HEK293T (cell line): Measurements from ENCODE around the gene SPATS2L.

Experiments used
- CTBP1 ChIP-seq: fragments of 450-650 bp; IDR thresholded peaks from 2 replicates; pipeline ENCODE4 v1.6.1; 2016; ENCODE audit warnings: borderline replicate concordance
- HDGF ChIP-seq: fragments of 450-650 bp; IDR thresholded peaks from 2 replicates; pipeline ENCODE4 v1.6.1; 2017; ENCODE audit warnings: antibody characterized with exemption, borderline replicate concordance

DNA sequence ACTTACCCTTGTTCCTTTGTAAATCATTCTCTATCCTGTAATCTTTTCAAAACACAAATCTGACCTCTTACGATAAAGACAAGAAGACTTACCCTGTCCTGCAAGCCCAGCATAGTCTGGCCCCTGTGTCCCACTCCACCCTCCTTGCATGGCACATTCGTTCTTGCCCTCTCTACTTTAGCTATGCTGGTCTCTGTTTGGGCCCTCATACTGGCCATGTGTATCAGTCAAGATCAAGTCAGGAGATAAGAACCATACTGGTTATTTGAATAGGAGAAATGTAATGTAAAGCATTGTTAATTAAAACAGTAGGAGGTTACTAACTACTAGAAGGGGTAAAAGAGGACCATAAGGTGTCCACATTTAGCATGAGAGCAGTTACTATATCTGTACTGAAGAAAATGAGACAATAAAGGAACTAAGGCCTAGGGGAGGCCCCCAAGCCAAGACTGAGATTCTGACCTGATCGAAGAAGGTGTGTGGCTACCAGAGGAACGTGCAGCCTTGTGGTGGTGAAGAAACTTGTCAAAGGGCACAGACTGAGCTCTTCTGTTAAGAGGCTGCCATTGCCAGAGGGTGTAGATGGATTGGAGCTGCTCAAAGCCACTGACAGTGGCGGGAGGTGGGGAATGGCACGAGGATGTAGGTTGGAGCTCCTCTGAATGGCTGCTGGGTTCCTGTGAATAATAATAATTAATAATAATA is 122.6 kb downstream of the SPATS2L start:
- TF ChIP-seq HDGF: no peak
- TF ChIP-seq CTBP1: no peak
